T-cell (primary cell): ENCODE data around the gene INPP5E. TPM values are rescaled to one million over a fixed set of nuclear protein-coding genes. Genes with fewer than 3 reads are reported as not detected.
A peak's percentile ranks its signal among the peaks of the same experiment; 100 is the strongest.
"Not testable (repeated sequence)": the region's sequence is repeated elsewhere in the genome, so short reads cannot be mapped to it uniquely, and the experiment has no call there.

Experiments
- ATAC-seq, 4 experiments: fragments of 200-7000 bp in 3 of 4; fragments of 150-1000 bp in 1 of 4; cut with Tn5 transposase; replicated peaks in 1 of 4; 1 replicate in 3 of 4; 2 replicates in 1 of 4; pipeline ENCODE4 v1.10.0; 2021; ENCODE audit warnings: moderate library complexity in 3 of 4, mild to moderate bottlenecking in 2 of 4, moderate number of reproducible peaks in 1 of 4
- CTCF ChIA-PET, 2 donors: fragments of 300-600 bp; sonication (Branson Sonifier 250); formaldehyde crosslinking; loops; one replicate each; lab custom pipeline; 2022; ENCODE audit warnings: antibody characterized with exemption in 2 of 2; lab: Charles Lee
- POLR2A ChIA-PET, 2 donors: fragments of 300-600 bp; sonication (Branson Sonifier 250); formaldehyde crosslinking; loops; one replicate each; lab custom pipeline; 2022; ENCODE audit warnings: antibody characterized with exemption in 2 of 2; lab: Charles Lee
- DNase-seq, 35 experiments: peaks; one replicate each; pipeline versions ENCODE4 v3.0.0 to v3.0.0-alpha.2; 2013 to 2023
- H3K27ac ChIP-seq: one replicate; pipeline ENCODE4 v1.5.1; 2013; ENCODE audit warnings: low read length
- H3K27me3 ChIP-seq, 2 experiments: replicated peaks in 1 of 2; 1 replicate in 1 of 2; 2 replicates in 1 of 2; pipeline versions ENCODE4 v1.6.1 to v1.7.0; 2013; ENCODE audit warnings: low read length in 1 of 2, mixed read lengths in 1 of 2; ENCODE audit not compliant: control insufficient read depth in 2 of 2, insufficient read depth in 2 of 2; ENCODE audit errors: extremely low read depth in 1 of 2
- H3K36me3 ChIP-seq, 2 donors: 1 replicate in 1 of 2; 2 replicates in 1 of 2; pipeline versions ENCODE4 v1.6.1 to v1.7.0; 2013; ENCODE audit warnings: low read length in 1 of 2; ENCODE audit not compliant: control insufficient read depth in 2 of 2, insufficient read depth in 1 of 2; ENCODE audit errors: extremely low read depth in 1 of 2
- H3K4me1 ChIP-seq, 2 experiments: 1 replicate in 1 of 2; 2 replicates in 1 of 2; pipeline versions ENCODE4 v1.6.1 to v1.7.0; 2013; ENCODE audit warnings: low read length in 2 of 2, mixed read lengths in 1 of 2; ENCODE audit not compliant: insufficient read depth in 2 of 2, control insufficient read depth in 1 of 2; ENCODE audit errors: extremely low read depth in 1 of 2
- H3K4me3 ChIP-seq, 2 donors: 1 replicate in 1 of 2; 2 replicates in 1 of 2; pipeline versions ENCODE4 v1.5.1 to v1.7.0; 2013; ENCODE audit warnings: mild to moderate bottlenecking in 2 of 2, low read length in 1 of 2, moderate library complexity in 1 of 2; ENCODE audit not compliant: control insufficient read depth in 1 of 2; ENCODE audit errors: extremely low read depth in 1 of 2
- H3K9me3 ChIP-seq: 2 replicates; pipeline ENCODE4 v1.7.0; 2013
- H3K27ac Mint-ChIP-seq, 2 donors: one replicate each; pipeline ENCODE4 v1.8.0; 2020 to 2021; ENCODE audit warnings: mild to moderate bottlenecking in 2 of 2, mixed read lengths in 2 of 2
- H3K27me3 Mint-ChIP-seq, 2 donors: one replicate each; pipeline ENCODE4 v1.8.0; 2021 to 2022; ENCODE audit warnings: mixed read lengths in 2 of 2
- H3K36me3 Mint-ChIP-seq: one replicate; pipeline ENCODE4 v1.8.0; 2021; ENCODE audit warnings: mixed read lengths
- H3K4me1 Mint-ChIP-seq, 3 donors: one replicate each; pipeline ENCODE4 v1.8.0; 2020 to 2022; ENCODE audit warnings: mixed read lengths in 3 of 3, mild to moderate bottlenecking in 1 of 3
- H3K4me3 Mint-ChIP-seq, 3 donors: one replicate each; pipeline ENCODE4 v1.8.0; 2020 to 2022; ENCODE audit warnings: mild to moderate bottlenecking in 3 of 3, mixed read lengths in 3 of 3, moderate library complexity in 3 of 3
- H3K9me3 Mint-ChIP-seq, 3 donors: one replicate each; pipeline ENCODE4 v1.8.0; 2020 to 2022; ENCODE audit warnings: mixed read lengths in 3 of 3
- WGBS: methylation state at CpG from one replicate; pipeline ENCODE4 v1.1.5; 2013; ENCODE audit warnings: missing lambda C conversion rate; ENCODE audit not compliant: insufficient coverage; 5-methylcytosine and 5-hydroxymethylcytosine counted together
- total RNA-seq, 35 experiments: library from RNA in 6 of 35; stranded (reverse) in 6 of 35; fragments of 120-200 nt in 1 of 35; gene quantifications; one replicate each; pipeline versions ENCODE4 v1.2.1 to v1.2.4 and lab custom pipeline; 2013 to 2026

INPP5E gene
- total RNA-seq, 5 donors from 2014 or later (not counting 1 experiment from before 2014, with no cell fraction given), result 16.5 to 35.5 (median 31.8) TPM

DNA sequence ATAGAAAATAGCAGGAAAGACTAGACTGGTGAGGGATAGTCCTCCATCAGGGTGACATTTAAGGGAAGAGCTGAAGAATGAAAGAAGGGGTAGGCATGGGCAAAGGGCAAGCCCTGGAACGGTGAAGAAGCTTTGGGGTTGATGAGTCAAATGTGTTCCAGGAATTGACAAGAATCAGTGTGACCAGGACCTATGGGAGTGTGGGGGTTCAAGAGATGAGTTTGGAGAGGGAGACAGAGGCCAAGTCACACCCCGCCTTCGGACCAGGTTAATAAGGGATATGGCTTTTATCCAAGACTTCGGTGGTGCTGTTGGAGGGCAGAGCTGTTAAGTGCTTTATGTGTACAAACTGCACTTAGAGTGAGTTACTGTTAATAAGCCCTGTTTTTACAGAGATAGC is 28.3 kb downstream of the INPP5E start:
- Histone ChIP-seq H3K9me3 (no peaks in the 10 kb centered on the region), H3K27ac (no peak overlapping the region), H3K36me3 (peaks cover 9 to 51% of the 10 kb centered on the region in 2 donors), H3K4me3 (peak overlapping the region; percentile 86 to 99), H3K27me3 (no peaks in the 10 kb centered on the region), H3K4me1 (peaks cover 9 to 39% of the 10 kb centered on the region in 2 experiments)
- ChIA-PET POLR2A (interaction anchor here in 1 of 2 donors (0.9 kb wide), 1 partner anchor 11 kb away, joined by 3 read pairs; no protein-coding TSS in a partner anchor), CTCF (no interaction called here)
- H3K27ac Mint-ChIP-seq, result peak overlapping the region; percentile 85 to 87
- H3K27me3 Mint-ChIP-seq, result no peaks in the 10 kb centered on the region
- H3K36me3 Mint-ChIP-seq, result peaks cover 34% of the 10 kb centered on the region
- ATAC-seq (no peak), DNase-seq (no peak)
- peak overlapping the region; percentile 86 to 89 (median 87) for H3K4me3 Mint-ChIP-seq
- H3K9me3 Mint-ChIP-seq, result no peaks in the 10 kb centered on the region
- H3K4me1 Mint-ChIP-seq, result peaks cover 35 to 42% (median 40%) of the 10 kb centered on the region in 3 donors
- WGBS, result 43% methylated on average over 4 of the region's 4 CpGs

DNA sequence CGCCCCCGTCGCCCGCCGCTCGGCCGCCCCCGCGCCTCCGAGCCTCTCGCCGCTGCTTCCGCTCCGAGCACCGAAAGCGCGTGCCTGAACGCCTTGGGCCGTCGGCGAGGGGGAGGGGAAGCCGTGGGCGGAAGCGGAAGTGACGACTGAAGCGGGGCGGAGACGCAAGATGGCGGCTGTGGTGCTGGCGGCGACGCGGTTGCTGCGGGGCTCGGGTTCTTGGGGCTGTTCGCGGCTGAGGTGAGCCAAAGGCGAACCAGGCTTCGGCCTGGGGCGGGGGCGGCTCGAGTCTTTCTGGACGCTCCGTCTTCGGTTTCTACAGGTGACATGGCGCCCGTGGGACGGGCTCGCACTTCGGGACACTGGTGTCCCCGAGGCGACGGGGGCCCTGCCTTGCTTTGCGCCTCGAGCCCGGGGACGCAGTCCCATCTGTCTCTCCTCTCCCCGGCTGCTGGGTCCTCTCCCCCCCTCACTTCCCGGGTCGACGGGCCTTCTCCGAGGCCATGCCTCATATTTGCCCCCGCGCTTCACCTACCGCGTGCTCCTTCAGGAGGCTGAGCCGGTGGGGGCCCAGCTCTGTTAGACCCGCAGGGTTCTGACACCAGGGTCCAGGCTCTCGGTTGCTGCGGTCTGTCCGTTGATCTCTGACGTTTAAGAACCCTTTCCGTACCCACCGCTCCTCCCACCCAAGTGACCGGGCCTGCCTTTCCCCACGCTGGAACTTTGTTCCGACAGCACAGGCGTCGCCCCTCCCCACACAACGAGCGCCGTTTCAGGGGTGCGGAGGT is 29.0 kb downstream of the INPP5E start, which contains the start of the genes ENTR1 and PMPCA:
Gene ENTR1 (minus strand): TSS at position 115 of the 788 bp plus-strand sequence. CDS start 217 bp downstream, outside the sequence.
Gene PMPCA (plus strand): TSS at position 159 of the 788 bp plus-strand sequence. CDS start 11 bp downstream, at position 170.
- H3K9me3 ChIP-seq, result no peaks in the 10 kb centered on the region
- H3K27ac ChIP-seq, result peak within 1 kb of the TSS; percentile 90
- DNase-seq, result peak; percentile 83 to 98 (median 92)
- peak within 1 kb of the TSS; percentile 86 to 99 for H3K4me3 ChIP-seq
- H3K27me3 ChIP-seq, result no peaks in the 10 kb centered on the region
- POLR2A ChIA-PET, result interaction anchor here in 1 of 2 donors (0.6 to 0.7 kb wide), 2 partner anchors 67 to 461 kb away, joined by 3 to 6 read pairs; no protein-coding TSS in a partner anchor
- peaks cover 35 to 45% (median 43%) of the 10 kb centered on the region in 3 donors for H3K4me1 Mint-ChIP-seq
- WGBS, result 0% methylated on average over 74 of the region's 83 CpGs
- CTCF ChIA-PET, result interaction anchor here in 1 of 2 donors (1.2 kb wide), 1 partner anchor 10 kb away, joined by 5 read pairs; the partner anchor contains the start of gene SNAPC4
- H3K9me3 Mint-ChIP-seq, result no peaks in the 10 kb centered on the region
- peaks cover 9 to 45% of the 10 kb centered on the region in 2 experiments for H3K4me1 ChIP-seq
- peaks cover 29% of the 10 kb centered on the region for H3K36me3 Mint-ChIP-seq
- peaks cover 7 to 48% of the 10 kb centered on the region in 2 donors for H3K36me3 ChIP-seq
- peak; percentile 89 to 92 (median 92) for ATAC-seq
- peak within 1 kb of the TSS; percentile 87 to 90 (median 89) for H3K4me3 Mint-ChIP-seq
- H3K27ac Mint-ChIP-seq, result peak within 1 kb of the TSS; percentile 87 to 89
- no peaks in the 10 kb centered on the region for H3K27me3 Mint-ChIP-seq

DNA sequence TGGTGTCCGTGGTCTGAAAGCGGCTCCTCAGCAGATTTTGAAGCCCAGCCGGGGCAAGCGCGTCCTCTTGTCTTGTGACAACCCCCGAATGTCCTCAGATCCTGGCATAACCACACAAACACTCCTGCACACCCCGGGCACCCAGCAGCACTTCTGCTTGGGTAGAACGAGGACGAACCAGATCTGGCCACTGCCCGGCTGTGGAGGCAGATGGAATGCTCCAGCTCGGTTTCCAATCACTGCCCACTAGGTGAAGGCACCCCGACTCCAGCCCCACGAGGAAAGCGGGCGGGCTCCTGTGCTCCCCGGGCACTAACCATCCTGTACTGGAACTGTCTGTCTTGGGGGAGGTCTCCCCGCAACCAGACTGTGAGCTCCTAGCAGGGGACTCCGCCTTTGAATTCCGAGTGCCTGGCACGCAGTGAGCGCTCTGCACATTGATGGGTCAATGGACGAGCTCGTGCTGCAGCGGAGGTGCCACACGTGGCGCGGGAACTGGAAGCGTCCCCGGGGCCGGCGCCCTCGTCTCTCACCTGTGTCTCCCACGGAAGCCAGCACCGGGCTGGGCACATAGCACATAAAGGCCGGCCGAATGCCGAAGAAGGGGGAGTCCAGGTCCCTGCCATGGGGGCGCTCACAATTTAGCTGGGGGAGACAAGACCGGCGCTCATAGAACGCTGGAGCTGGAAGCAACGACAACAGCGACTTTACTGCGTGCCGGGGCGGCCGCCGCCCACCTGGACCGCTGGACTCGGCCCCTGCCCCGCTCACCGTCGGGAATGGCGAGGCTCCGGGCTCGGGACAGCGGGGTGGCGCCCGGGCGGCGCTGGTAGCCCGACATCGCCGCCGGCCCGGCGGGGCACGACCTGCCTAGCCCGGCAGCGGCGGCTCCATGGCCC is 29.8 kb downstream of the INPP5E start:
- Histone ChIP-seq H3K27me3 (no peaks in the 10 kb centered on the region), H3K9me3 (no peaks in the 10 kb centered on the region), H3K36me3 (peaks cover 11 to 51% of the 10 kb centered on the region in 2 donors), H3K4me3 (peak overlapping the region; percentile 74 to 83), H3K4me1 (peaks cover 11 to 54% of the 10 kb centered on the region in 2 experiments), H3K27ac (peak overlapping the region; percentile 45)
- H3K4me1 Mint-ChIP-seq, result peaks cover 41 to 54% (median 52%) of the 10 kb centered on the region in 3 donors
- CTCF ChIA-PET, result interaction anchor here in 1 of 2 donors (1.2 kb wide), 1 partner anchor 9 kb away, joined by 5 read pairs; the partner anchor contains the start of gene SNAPC4
- ATAC-seq (peak; percentile 32 to 54 (median 48)), DNase-seq (peak in 11 of 35 experiments; percentile 16 to 52 (median 26))
- POLR2A ChIA-PET, result interaction anchor here in 1 of 2 donors (0.6 to 0.7 kb wide), 2 partner anchors 68 to 462 kb away, joined by 3 to 6 read pairs; no protein-coding TSS in a partner anchor
- WGBS, result 6% methylated on average over 68 of the region's 71 CpGs
- no peaks in the 10 kb centered on the region for H3K9me3 Mint-ChIP-seq
- H3K4me3 Mint-ChIP-seq, result peak overlapping the region; percentile 87 to 90 (median 89)
- H3K27me3 Mint-ChIP-seq, result no peaks in the 10 kb centered on the region
- peaks cover 27% of the 10 kb centered on the region for H3K36me3 Mint-ChIP-seq
- peak overlapping the region; percentile 87 to 89 for H3K27ac Mint-ChIP-seq

DNA sequence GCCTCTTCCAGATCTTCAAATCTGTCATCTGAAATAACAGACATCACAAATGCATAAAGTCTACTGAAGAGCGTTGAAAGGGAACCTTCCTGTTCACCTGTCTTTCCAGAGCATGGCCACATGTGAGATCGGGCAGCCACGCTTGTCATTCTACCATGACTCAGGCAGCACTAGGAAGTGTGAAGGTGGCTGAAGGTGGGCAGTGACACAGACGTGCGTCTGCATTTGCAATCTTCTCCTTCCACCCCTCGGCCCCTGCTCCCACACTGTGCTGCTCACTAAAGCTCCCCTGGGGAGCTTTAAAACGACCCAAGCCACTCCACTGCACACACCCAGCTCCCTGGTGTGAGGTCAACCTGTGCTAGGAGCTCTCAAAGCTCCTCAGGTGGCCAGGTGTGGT is 31.7 kb downstream of the INPP5E start:
- no CpG with 5 or more reads among the region's 7 CpGs for WGBS

DNA sequence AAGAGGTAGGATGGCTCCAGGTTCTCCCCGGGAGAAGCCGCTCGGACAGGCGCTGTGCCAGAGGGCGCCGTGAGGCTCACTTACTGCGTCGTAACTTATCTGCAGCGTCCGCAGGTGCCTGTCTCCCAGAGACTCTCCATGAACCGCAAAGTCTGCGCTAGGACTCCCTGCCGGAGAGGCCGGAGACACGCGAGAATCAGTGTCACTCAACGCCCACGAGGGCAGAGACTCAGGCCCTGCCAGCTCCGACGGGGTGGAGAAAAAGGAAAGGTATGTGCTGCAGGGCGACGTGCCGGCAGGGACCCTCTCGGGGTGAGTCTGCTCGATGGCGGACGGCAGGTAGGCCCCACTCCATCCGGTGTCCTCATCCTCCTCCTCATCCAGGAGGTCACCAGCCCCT is 32.6 kb downstream of the INPP5E start:
- POLR2A ChIA-PET, H3K9me3 Mint-ChIP-seq, H3K9me3 ChIP-seq, H3K27me3 Mint-ChIP-seq, DNase-seq, H3K27ac ChIP-seq, H3K27me3 ChIP-seq, ATAC-seq, H3K4me3 ChIP-seq, CTCF ChIA-PET: not testable (repeated sequence)
- 97% methylated on average over 19 of the region's 28 CpGs for WGBS
- peaks cover 20 to 80% of the 10 kb centered on the region in 2 experiments for H3K4me1 ChIP-seq
- H3K36me3 ChIP-seq, result peaks cover 11 to 33% of the 10 kb centered on the region in 2 donors
- Mint-ChIP-seq H3K4me3 (peak overlapping the region in 1 of 3 donors; percentile 37), H3K4me1 (peaks cover 58 to 73% (median 62%) of the 10 kb centered on the region in 3 donors), H3K36me3 (peaks cover 16% of the 10 kb centered on the region), H3K27ac (peak overlapping the region in 1 of 2 donors; percentile 36)

More for the DNA sequence above, 31.7 kb downstream of the INPP5E start:
- no peak overlapping the region for H3K4me3 ChIP-seq
- peaks cover 11 to 35% of the 10 kb centered on the region in 2 donors for H3K36me3 ChIP-seq
- H3K4me1 ChIP-seq, result peaks cover 20 to 73% of the 10 kb centered on the region in 2 experiments
- ATAC-seq (no peak), DNase-seq (no peak)
- ChIA-PET CTCF (no interaction called here), POLR2A (interaction anchor here in 1 of 2 donors (0.5 kb wide), 1 partner anchor 145 kb away, joined by 3 read pairs; no protein-coding TSS in a partner anchor)
- Mint-ChIP-seq H3K27ac (no peak overlapping the region), H3K36me3 (peaks cover 18% of the 10 kb centered on the region), H3K4me1 (peaks cover 58 to 70% (median 63%) of the 10 kb centered on the region in 3 donors), H3K9me3 (no peaks in the 10 kb centered on the region), H3K27me3 (no peaks in the 10 kb centered on the region), H3K4me3 (peak overlapping the region in 2 of 3 donors; percentile 21 to 48)
- H3K27ac ChIP-seq, result no peak overlapping the region
- no peaks in the 10 kb centered on the region for H3K27me3 ChIP-seq
- H3K9me3 ChIP-seq, result no peaks in the 10 kb centered on the region
